Trophoblast cell (in vitro differentiated cells and primary cell): ENCODE data around the gene SRGAP2B.
"Not testable (repeated sequence)": the region's sequence is repeated elsewhere in the genome, so short reads cannot be mapped to it uniquely, and the experiment has no call there.

Experiments used
- DNase-seq, 2 donors: peaks; one replicate each; pipeline ENCODE4 v3.0.0-alpha.2; 2016
- H2AFZ ChIP-seq: 2 replicates; pipeline ENCODE4 v1.6.1; 2013; ENCODE audit warnings: low read length, moderate library complexity, mild to moderate bottlenecking; ENCODE audit not compliant: insufficient read depth, poor library complexity
- H2AK5ac ChIP-seq: 2 replicates; pipeline ENCODE4 v1.6.1; 2013; ENCODE audit warnings: mild to moderate bottlenecking, low read length
- H2BK120ac ChIP-seq: 2 replicates; pipeline ENCODE4 v1.6.1; 2013; ENCODE audit warnings: low read length, mild to moderate bottlenecking, moderate library complexity; ENCODE audit not compliant: insufficient read depth, poor library complexity
- H2BK12ac ChIP-seq: 2 replicates; pipeline ENCODE4 v1.6.1; 2013; ENCODE audit warnings: mild to moderate bottlenecking, low read length, moderate library complexity
- H2BK5ac ChIP-seq: 2 replicates; pipeline ENCODE4 v1.6.1; 2013; ENCODE audit warnings: low read length, low read depth, moderate library complexity, mild to moderate bottlenecking; ENCODE audit not compliant: poor library complexity
- H3K14ac ChIP-seq: 2 replicates; pipeline ENCODE4 v1.6.1; 2013; ENCODE audit warnings: mild to moderate bottlenecking, low read length
- H3K18ac ChIP-seq: 2 replicates; pipeline ENCODE4 v1.6.1; 2013; ENCODE audit warnings: mild to moderate bottlenecking, low read length
- H3K23ac ChIP-seq: 2 replicates; pipeline ENCODE4 v1.6.1; 2013; ENCODE audit warnings: low read length
- H3K27ac ChIP-seq: 2 replicates; pipeline ENCODE4 v1.5.1; 2013; ENCODE audit warnings: low read depth, mild to moderate bottlenecking, inconsistent platforms, low read length, moderate library complexity
- H3K27me3 ChIP-seq: 2 replicates; pipeline ENCODE4 v1.6.1; 2013; ENCODE audit warnings: inconsistent platforms, mild to moderate bottlenecking, low read length, moderate library complexity; ENCODE audit not compliant: insufficient read depth
- H3K36me3 ChIP-seq, 2 experiments: 1 replicate in 1 of 2; 2 replicates in 1 of 2; pipeline ENCODE4 v1.6.1; 2013; ENCODE audit warnings: low read length in 2 of 2, mild to moderate bottlenecking in 2 of 2, moderate library complexity in 1 of 2; ENCODE audit not compliant: insufficient read depth in 2 of 2, control insufficient read depth in 1 of 2
- H3K4ac ChIP-seq: 2 replicates; pipeline ENCODE4 v1.6.1; 2013; ENCODE audit warnings: low read depth, mild to moderate bottlenecking, low read length, moderate library complexity
- H3K4me1 ChIP-seq, 2 experiments: 1 replicate in 1 of 2; 2 replicates in 1 of 2; pipeline ENCODE4 v1.6.1; 2013; ENCODE audit warnings: low read length in 2 of 2, mild to moderate bottlenecking in 2 of 2, moderate library complexity in 1 of 2; ENCODE audit not compliant: insufficient read depth in 2 of 2, control insufficient read depth in 1 of 2
- H3K4me2 ChIP-seq: 2 replicates; pipeline ENCODE4 v1.6.1; 2013; ENCODE audit warnings: inconsistent platforms, mild to moderate bottlenecking, low read length, moderate library complexity
- H3K4me3 ChIP-seq: 2 replicates; pipeline ENCODE4 v1.5.1; 2013; ENCODE audit warnings: mild to moderate bottlenecking, low read depth, low read length, inconsistent platforms
- H3K79me1 ChIP-seq: one replicate; pipeline ENCODE4 v1.6.1; 2013; ENCODE audit warnings: low read length
- H3K79me2 ChIP-seq: 2 replicates; pipeline ENCODE4 v1.6.1; 2013; ENCODE audit warnings: low read length, mild to moderate bottlenecking; ENCODE audit not compliant: control insufficient read depth, insufficient read depth, poor library complexity
- H3K9ac ChIP-seq: 2 replicates; pipeline ENCODE4 v1.6.1; 2013; ENCODE audit warnings: mild to moderate bottlenecking, low read length
- H3K9me3 ChIP-seq: 2 replicates; pipeline ENCODE4 v1.6.1; 2013; ENCODE audit warnings: low read depth, mild to moderate bottlenecking, control low read depth, inconsistent platforms, low read length; ENCODE audit not compliant: insufficient read depth
- H4K12ac ChIP-seq: 2 replicates; pipeline ENCODE4 v1.6.1; 2013; ENCODE audit warnings: low read depth, mild to moderate bottlenecking, low read length, moderate library complexity
- H4K8ac ChIP-seq: 2 replicates; pipeline ENCODE4 v1.6.1; 2013; ENCODE audit warnings: low read depth, mild to moderate bottlenecking, low read length, moderate library complexity
- H4K91ac ChIP-seq: one replicate; pipeline ENCODE4 v1.6.1; 2013; ENCODE audit warnings: low read depth, mild to moderate bottlenecking, low read length, moderate library complexity
- WGBS: extraction: QIAGEN DNeasy Blood & Tissue Kit; methylation state at CpG from one replicate; pipeline ENCODE4 v1.1.7; 2013; ENCODE audit warnings: missing lambda C conversion rate; ENCODE audit not compliant: insufficient read length, insufficient coverage; ENCODE audit errors: extremely low coverage; 5-methylcytosine and 5-hydroxymethylcytosine counted together

Gene SRGAP2B

GRCh38 chr1:145080193-145080592 lies 14.9 kb downstream of the SRGAP2B start:
- H2AFZ ChIP-seq, H3K79me2 ChIP-seq, H3K4me1 ChIP-seq, H3K4me2 ChIP-seq, H3K36me3 ChIP-seq, H4K12ac ChIP-seq, DNase-seq, H3K27ac ChIP-seq, H3K9me3 ChIP-seq, H3K18ac ChIP-seq, H2BK12ac ChIP-seq, H3K14ac ChIP-seq, H2BK5ac ChIP-seq, H4K8ac ChIP-seq, H3K4ac ChIP-seq, H3K23ac ChIP-seq, H4K91ac ChIP-seq, H2AK5ac ChIP-seq, H3K79me1 ChIP-seq, H3K27me3 ChIP-seq, H3K4me3 ChIP-seq, H2BK120ac ChIP-seq, H3K9ac ChIP-seq: not testable (repeated sequence)
- no CpG with 5 or more reads among the region's 3 CpGs for WGBS

GRCh38 chr1:145079737-145080136 lies 15.4 kb downstream of the SRGAP2B start:
- WGBS, result no CpG with 5 or more reads among the region's 2 CpGs
- H3K18ac ChIP-seq, result not testable (repeated sequence)

GRCh38 chr1:145078787-145079370 lies 16.2 kb downstream of the SRGAP2B start:
- H3K9me3 ChIP-seq, H2BK12ac ChIP-seq, H2BK5ac ChIP-seq, H3K79me1 ChIP-seq, H3K27ac ChIP-seq, H3K23ac ChIP-seq, H2BK120ac ChIP-seq, H2AK5ac ChIP-seq, H3K14ac ChIP-seq, H3K27me3 ChIP-seq, H3K4me3 ChIP-seq, H3K4me2 ChIP-seq, H4K91ac ChIP-seq, H3K36me3 ChIP-seq, H2AFZ ChIP-seq, H3K18ac ChIP-seq, H3K9ac ChIP-seq, DNase-seq, H4K12ac ChIP-seq, H3K4me1 ChIP-seq, H4K8ac ChIP-seq, H3K4ac ChIP-seq, H3K79me2 ChIP-seq: not testable (repeated sequence)
- WGBS, result no CpG with 5 or more reads among the region's 5 CpGs

More at GRCh38 chr1:145079737-145080136, 15.4 kb downstream of the SRGAP2B start:
- not testable (repeated sequence) for H3K79me1 ChIP-seq, H3K36me3 ChIP-seq, H3K27me3 ChIP-seq, H2BK12ac ChIP-seq, H3K9me3 ChIP-seq, H3K9ac ChIP-seq, DNase-seq, H2AFZ ChIP-seq, H4K12ac ChIP-seq, H2AK5ac ChIP-seq, H4K91ac ChIP-seq, H2BK120ac ChIP-seq, H3K23ac ChIP-seq, H3K4ac ChIP-seq, H2BK5ac ChIP-seq, H3K79me2 ChIP-seq, H4K8ac ChIP-seq, H3K27ac ChIP-seq, H3K14ac ChIP-seq, H3K4me2 ChIP-seq, H3K4me3 ChIP-seq, H3K4me1 ChIP-seq

GRCh38 chr1:145077872-145078786 lies 17.0 kb downstream of the SRGAP2B start:
- not testable (repeated sequence) for H3K9me3 ChIP-seq, H3K4ac ChIP-seq, H2BK5ac ChIP-seq, H3K9ac ChIP-seq, H3K27me3 ChIP-seq, H3K36me3 ChIP-seq, H3K27ac ChIP-seq, H2AFZ ChIP-seq, H3K4me3 ChIP-seq, H2AK5ac ChIP-seq, H3K18ac ChIP-seq, H4K12ac ChIP-seq, H4K8ac ChIP-seq, DNase-seq, H3K4me1 ChIP-seq, H3K79me2 ChIP-seq, H4K91ac ChIP-seq, H3K4me2 ChIP-seq, H2BK12ac ChIP-seq, H3K79me1 ChIP-seq, H3K23ac ChIP-seq, H3K14ac ChIP-seq, H2BK120ac ChIP-seq
- no CpG with 5 or more reads among the region's 11 CpGs for WGBS
